ENCODE results near the gene CDH8.

CDH8 gene

DNA sequence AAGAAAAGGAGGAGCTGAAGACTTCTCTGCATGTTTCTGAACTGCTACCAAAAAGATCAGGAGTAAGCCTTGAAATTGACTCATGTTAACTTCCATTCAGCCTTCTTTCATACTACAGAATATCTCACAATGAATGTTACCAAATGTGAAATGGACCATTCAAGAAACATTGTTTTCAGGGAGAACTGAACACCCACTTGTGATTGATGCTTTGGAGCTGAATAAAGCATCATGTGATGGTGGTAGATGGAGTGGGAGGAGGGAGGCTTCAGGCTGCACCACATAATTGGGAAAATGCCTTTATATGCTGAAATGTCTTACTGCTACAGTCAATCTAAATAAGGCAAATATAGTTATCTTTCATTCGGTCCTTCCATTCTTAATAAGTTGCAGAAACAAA lies 127.8 kb downstream of the CDH8 start:
- TF ChIP-seq, protein P1, sequence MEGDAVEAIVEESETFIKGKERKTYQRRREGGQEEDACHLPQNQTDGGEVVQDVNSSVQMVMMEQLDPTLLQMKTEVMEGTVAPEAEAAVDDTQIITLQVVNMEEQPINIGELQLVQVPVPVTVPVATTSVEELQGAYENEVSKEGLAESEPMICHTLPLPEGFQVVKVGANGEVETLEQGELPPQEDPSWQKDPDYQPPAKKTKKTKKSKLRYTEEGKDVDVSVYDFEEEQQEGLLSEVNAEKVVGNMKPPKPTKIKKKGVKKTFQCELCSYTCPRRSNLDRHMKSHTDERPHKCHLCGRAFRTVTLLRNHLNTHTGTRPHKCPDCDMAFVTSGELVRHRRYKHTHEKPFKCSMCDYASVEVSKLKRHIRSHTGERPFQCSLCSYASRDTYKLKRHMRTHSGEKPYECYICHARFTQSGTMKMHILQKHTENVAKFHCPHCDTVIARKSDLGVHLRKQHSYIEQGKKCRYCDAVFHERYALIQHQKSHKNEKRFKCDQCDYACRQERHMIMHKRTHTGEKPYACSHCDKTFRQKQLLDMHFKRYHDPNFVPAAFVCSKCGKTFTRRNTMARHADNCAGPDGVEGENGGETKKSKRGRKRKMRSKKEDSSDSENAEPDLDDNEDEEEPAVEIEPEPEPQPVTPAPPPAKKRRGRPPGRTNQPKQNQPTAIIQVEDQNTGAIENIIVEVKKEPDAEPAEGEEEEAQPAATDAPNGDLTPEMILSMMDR (IDR thresholded peaks at IDR 0.05; ENCODE audit: poor library complexity, severe bottlenecking): no peak
- no peaks in the 10 kb centered on the region for H3K9me3 ChIP-seq (ENCODE audit: severe bottlenecking)
- H3K27ac ChIP-seq (ENCODE audit: poor library complexity, severe bottlenecking): no peak overlapping the region
- no peaks in the 10 kb centered on the region for H3K36me3 ChIP-seq (ENCODE audit: low read depth)
- H3K27me3 ChIP-seq (ENCODE audit: insufficient read depth, poor library complexity, severe bottlenecking): no peaks in the 10 kb centered on the region
- no peak overlapping the region for H3K4me3 ChIP-seq (ENCODE audit: severe bottlenecking)
- H3K4me1 ChIP-seq (ENCODE audit: insufficient read depth, poor library complexity, severe bottlenecking): no peaks in the 10 kb centered on the region
- no peak for DNase-seq (ENCODE audit: low spot score)
- ATAC-seq (ENCODE audit: low read depth): no peak

DNA sequence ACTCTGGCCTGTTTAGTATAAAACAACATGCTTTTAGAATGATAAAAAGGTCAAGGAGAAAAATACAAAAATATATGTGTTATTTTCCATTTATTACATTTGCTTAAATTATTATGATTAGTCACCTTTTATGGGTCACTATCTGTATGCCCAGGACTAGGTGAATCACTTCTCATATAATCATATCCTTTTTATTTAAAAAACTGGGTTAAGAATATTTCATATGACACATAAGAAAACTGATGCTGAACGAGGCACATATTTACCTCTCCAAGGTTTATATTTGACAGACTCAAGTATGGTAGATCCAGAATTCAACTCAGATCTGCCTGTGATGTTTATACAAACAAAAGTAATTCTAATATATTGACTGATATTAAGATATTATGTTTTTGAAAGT lies 134.5 kb downstream of the CDH8 start:
- ATAC-seq (ENCODE audit: low read depth): no peak
- Histone ChIP-seq H3K4me3 (ENCODE audit: severe bottlenecking) (no peak overlapping the region), H3K9me3 (ENCODE audit: severe bottlenecking) (no peaks in the 10 kb centered on the region), H3K36me3 (ENCODE audit: low read depth) (0 out of 2 replicates have a peak, but pooled peaks cover 4% of the 10 kb centered on the region), H3K4me1 (ENCODE audit: insufficient read depth, poor library complexity, severe bottlenecking) (no peaks in the 10 kb centered on the region), H3K27ac (ENCODE audit: poor library complexity, severe bottlenecking) (no peak overlapping the region), H3K27me3 (ENCODE audit: insufficient read depth, poor library complexity, severe bottlenecking) (no peaks in the 10 kb centered on the region)
- TF ChIP-seq, protein P1 (IDR thresholded peaks at IDR 0.05; ENCODE audit: poor library complexity, severe bottlenecking): no peak
- DNase-seq (ENCODE audit: low spot score): no peak

DNA sequence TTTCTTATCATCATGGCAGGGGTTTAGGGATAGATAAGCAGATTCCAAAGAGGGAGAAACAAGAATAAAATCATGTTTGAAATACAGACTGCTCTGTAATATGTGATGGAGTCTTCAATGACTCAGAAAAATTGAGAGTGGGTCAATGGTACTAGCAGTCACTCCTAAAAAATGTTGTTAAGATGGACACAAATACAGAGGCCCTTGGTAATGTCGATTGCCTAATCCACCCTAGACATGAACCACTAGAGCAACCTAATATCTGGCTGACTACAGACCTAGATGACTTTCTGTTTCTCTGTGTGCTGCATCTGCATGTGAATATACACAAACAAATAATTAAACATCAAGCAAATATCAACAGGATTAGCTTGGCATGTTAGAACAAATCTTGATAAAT lies 135.8 kb downstream of the CDH8 start:
- ATAC-seq (ENCODE audit: low read depth): peak; percentile 92
- Histone ChIP-seq H3K4me3 (ENCODE audit: severe bottlenecking) (no peak overlapping the region), H3K27ac (ENCODE audit: poor library complexity, severe bottlenecking) (no peak overlapping the region), H3K36me3 (ENCODE audit: low read depth) (0 out of 2 replicates have a peak, but pooled peaks cover 4% of the 10 kb centered on the region), H3K27me3 (ENCODE audit: insufficient read depth, poor library complexity, severe bottlenecking) (no peaks in the 10 kb centered on the region), H3K4me1 (ENCODE audit: insufficient read depth, poor library complexity, severe bottlenecking) (no peaks in the 10 kb centered on the region), H3K9me3 (ENCODE audit: severe bottlenecking) (no peaks in the 10 kb centered on the region)
- TF ChIP-seq, protein P1 (IDR thresholded peaks at IDR 0.05; ENCODE audit: poor library complexity, severe bottlenecking): no peak
- DNase-seq (ENCODE audit: low spot score): no peak

DNA sequence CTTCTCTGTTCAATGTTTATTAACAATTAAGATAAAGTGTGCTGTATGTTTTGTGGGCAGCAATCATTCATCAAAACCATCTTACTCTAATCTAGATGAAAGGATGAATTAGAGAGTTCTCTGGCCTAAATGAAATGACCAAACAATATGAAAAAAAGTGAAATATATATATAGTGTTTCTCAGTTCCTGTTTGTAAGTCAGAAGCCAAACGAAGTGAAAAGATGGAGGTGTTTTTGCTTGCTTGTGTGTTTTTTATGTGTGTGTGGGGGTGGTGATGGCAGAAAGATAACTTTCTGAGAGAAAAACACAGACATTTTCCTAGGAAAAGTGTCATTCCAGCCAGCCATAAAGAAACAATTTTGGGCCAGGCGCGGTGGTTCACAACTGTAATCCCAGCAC lies 138.6 kb downstream of the CDH8 start:
- Histone ChIP-seq H3K27ac (ENCODE audit: poor library complexity, severe bottlenecking) (no peak overlapping the region), H3K4me1 (ENCODE audit: insufficient read depth, poor library complexity, severe bottlenecking) (peaks cover 2% of the 10 kb centered on the region), H3K9me3 (ENCODE audit: severe bottlenecking) (no peaks in the 10 kb centered on the region), H3K4me3 (ENCODE audit: severe bottlenecking) (no peak overlapping the region), H3K36me3 (ENCODE audit: low read depth) (0 out of 2 replicates have a peak, but pooled peaks cover 4% of the 10 kb centered on the region), H3K27me3 (ENCODE audit: insufficient read depth, poor library complexity, severe bottlenecking) (no peaks in the 10 kb centered on the region)
- ATAC-seq (ENCODE audit: low read depth) (no peak), DNase-seq (ENCODE audit: low spot score) (no peak)
- TF ChIP-seq, protein P1 (IDR thresholded peaks at IDR 0.05; ENCODE audit: poor library complexity, severe bottlenecking): no peak

DNA sequence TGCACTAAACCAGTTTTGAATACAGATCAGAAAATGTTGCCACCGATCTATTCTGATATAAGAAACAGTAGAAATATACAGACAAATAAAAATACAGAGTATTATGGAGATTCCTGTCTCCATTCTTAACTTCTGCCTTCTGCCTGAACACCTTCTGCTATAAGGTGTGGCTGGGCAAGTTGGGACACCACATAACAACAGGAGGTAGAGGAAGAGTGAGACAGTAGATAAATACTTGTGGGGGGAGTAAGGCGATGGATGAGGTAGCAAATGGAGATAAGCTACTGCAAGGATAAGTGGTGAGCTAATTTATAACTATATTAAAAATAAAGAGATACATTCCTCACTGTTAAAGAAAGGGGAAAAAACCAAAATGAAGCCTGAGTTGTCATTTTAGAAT lies 143.7 kb downstream of the CDH8 start:
- ATAC-seq (ENCODE audit: low read depth): peak; percentile 70
- H3K4me1 ChIP-seq (ENCODE audit: insufficient read depth, poor library complexity, severe bottlenecking): peaks cover 45% of the 10 kb centered on the region
- H3K27ac ChIP-seq (ENCODE audit: poor library complexity, severe bottlenecking): peak overlapping the region; percentile 28
- H3K4me3 ChIP-seq (ENCODE audit: severe bottlenecking): no peak overlapping the region
- no peak for DNase-seq (ENCODE audit: low spot score)
- TF ChIP-seq, protein P1 (IDR thresholded peaks at IDR 0.05; ENCODE audit: poor library complexity, severe bottlenecking): no peak
- no peaks in the 10 kb centered on the region for H3K9me3 ChIP-seq (ENCODE audit: severe bottlenecking)
- H3K27me3 ChIP-seq (ENCODE audit: insufficient read depth, poor library complexity, severe bottlenecking): no peaks in the 10 kb centered on the region
- H3K36me3 ChIP-seq (ENCODE audit: low read depth): no peaks in the 10 kb centered on the region

All from RWPE2 (cell line).